Mesodermal cell (in vitro differentiated cells): ENCODE results near the gene PEPD.
"Not testable (repeated sequence)": the region's sequence is repeated elsewhere in the genome, so short reads cannot be mapped to it uniquely, and the experiment has no call there.

Source experiments
- H3K27ac ChIP-seq: 2 replicates; pipeline ENCODE4 v1.7.0; 2013; ENCODE audit warnings: mild to moderate bottlenecking, low read depth, low read length, moderate library complexity; ENCODE audit not compliant: severe bottlenecking
- H3K36me3 ChIP-seq: 2 replicates; pipeline ENCODE4 v1.7.1; 2013; ENCODE audit warnings: mild to moderate bottlenecking, low read length, moderate library complexity; ENCODE audit not compliant: control insufficient read depth, insufficient read depth
- H3K4me1 ChIP-seq: one replicate; pipeline ENCODE4 v1.7.1; 2013; ENCODE audit warnings: mild to moderate bottlenecking, low read length; ENCODE audit not compliant: insufficient read depth, control insufficient read depth, poor library complexity, severe bottlenecking
- H3K4me3 ChIP-seq: 2 replicates; pipeline ENCODE4 v1.7.0; 2013; ENCODE audit warnings: low read length, control low read depth, mild to moderate bottlenecking; ENCODE audit not compliant: insufficient read depth, poor library complexity, severe bottlenecking; ENCODE audit errors: extremely low read depth
- H3K9me3 ChIP-seq: 2 replicates; pipeline ENCODE4 v1.7.1; 2013; ENCODE audit warnings: mild to moderate bottlenecking, low read length, moderate library complexity; ENCODE audit not compliant: control insufficient read depth
- WGBS, 2 experiments: methylation state at CpG; one replicate each; pipeline ENCODE4 v1.1.5; 2013; ENCODE audit warnings: missing lambda C conversion rate in 2 of 2; ENCODE audit not compliant: insufficient coverage in 2 of 2; 5-methylcytosine and 5-hydroxymethylcytosine counted together

The PEPD gene

GRCh38 chr19:33498391-33499000, 23.1 kb downstream of the PEPD start:
- WGBS, 2 experiments = 87 to 96% methylated on average over 8 to 9 of the region's 10 CpGs

GRCh38 chr19:33497778-33498175, 23.8 kb downstream of the PEPD start:
- no peaks in the 10 kb centered on the region for H3K4me1 ChIP-seq
- WGBS, 2 experiments = 89 to 96% methylated on average over 9 to 11 of the region's 12 CpGs
- no peak overlapping the region for H3K27ac ChIP-seq

More at GRCh38 chr19:33498391-33499000, 23.1 kb downstream of the PEPD start:
- Histone ChIP-seq H3K4me1 (no peaks in the 10 kb centered on the region), H3K9me3 (no peaks in the 10 kb centered on the region), H3K36me3 (peaks cover 4% of the 10 kb centered on the region), H3K4me3 (no peak overlapping the region), H3K27ac (no peak overlapping the region)

GRCh38 chr19:33497131-33497777, 24.3 kb downstream of the PEPD start:
- no peak overlapping the region for H3K4me3 ChIP-seq
- H3K9me3 ChIP-seq = no peaks in the 10 kb centered on the region
- H3K27ac ChIP-seq = no peak overlapping the region
- peaks cover 4% of the 10 kb centered on the region for H3K36me3 ChIP-seq
- H3K4me1 ChIP-seq = no peaks in the 10 kb centered on the region
- WGBS, 2 experiments = 89 to 95% methylated on average over 15 of the region's 15 CpGs

More at GRCh38 chr19:33497778-33498175, 23.8 kb downstream of the PEPD start:
- Histone ChIP-seq H3K9me3 (no peaks in the 10 kb centered on the region), H3K4me3 (no peak overlapping the region), H3K36me3 (peaks cover 4% of the 10 kb centered on the region)

- 91 to 95% methylated on average over 24 to 29 of the region's 29 CpGs for WGBS, 2 experiments
- H3K36me3 ChIP-seq = peaks cover 4% of the 10 kb centered on the region
- no peak overlapping the region for H3K4me3 ChIP-seq
- no peaks in the 10 kb centered on the region for H3K4me1 ChIP-seq
- no peaks in the 10 kb centered on the region for H3K9me3 ChIP-seq
- H3K27ac ChIP-seq = no peak overlapping the region
Measured at GRCh38 chr19:33496038-33496895, 25.3 kb downstream of the PEPD start.

- Histone ChIP-seq H3K36me3 (peaks cover 4% of the 10 kb centered on the region), H3K27ac (no peak overlapping the region), H3K4me1 (no peaks in the 10 kb centered on the region), H3K4me3 (no peak overlapping the region), H3K9me3 (no peaks in the 10 kb centered on the region)
- 92 to 93% methylated on average over 12 of the region's 14 CpGs for WGBS, 2 experiments
Measured at GRCh38 chr19:33493401-33494275, 28.0 kb downstream of the PEPD start.

GRCh38 chr19:33492951-33493350, 28.6 kb downstream of the PEPD start:
- WGBS, 2 experiments = 95 to 98% methylated on average over 4 to 8 of the region's 8 CpGs
- H3K4me3 ChIP-seq = no peak overlapping the region

GRCh38 chr19:33492090-33492489, 29.5 kb downstream of the PEPD start:
- no peaks in the 10 kb centered on the region for H3K4me1 ChIP-seq
- H3K27ac ChIP-seq = no peak overlapping the region
- H3K4me3 ChIP-seq = no peak overlapping the region
- peaks cover 8% of the 10 kb centered on the region for H3K36me3 ChIP-seq
- WGBS, 2 experiments = 93% methylated on average over 2 to 4 of the region's 7 CpGs
- no peaks in the 10 kb centered on the region for H3K9me3 ChIP-seq

More at GRCh38 chr19:33492951-33493350, 28.6 kb downstream of the PEPD start:
- Histone ChIP-seq H3K27ac (no peak overlapping the region), H3K4me1 (no peaks in the 10 kb centered on the region), H3K36me3 (peaks cover 7% of the 10 kb centered on the region), H3K9me3 (no peaks in the 10 kb centered on the region)

GRCh38 chr19:33490596-33490995, 31.0 kb downstream of the PEPD start:
- H3K4me1 ChIP-seq, H3K9me3 ChIP-seq, H3K4me3 ChIP-seq, H3K27ac ChIP-seq, H3K36me3 ChIP-seq: not testable (repeated sequence)
- WGBS, 2 experiments = 88 to 89% methylated on average over 5 to 8 of the region's 8 CpGs

GRCh38 chr19:33490041-33490451, 31.5 kb downstream of the PEPD start:
- Histone ChIP-seq H3K36me3 (peaks cover 4% of the 10 kb centered on the region), H3K27ac (no peak overlapping the region), H3K4me1 (no peaks in the 10 kb centered on the region), H3K9me3 (no peaks in the 10 kb centered on the region), H3K4me3 (no peak overlapping the region)
- 89 to 94% methylated on average over 6 to 9 of the region's 9 CpGs for WGBS, 2 experiments

GRCh38 chr19:33488826-33489225, 32.8 kb downstream of the PEPD start:
- WGBS, 2 experiments = 85 to 93% methylated on average over 8 of the region's 8 CpGs
- Histone ChIP-seq H3K9me3 (no peaks in the 10 kb centered on the region), H3K27ac (no peak overlapping the region), H3K36me3 (peaks cover 4% of the 10 kb centered on the region), H3K4me1 (no peaks in the 10 kb centered on the region), H3K4me3 (no peak overlapping the region)
